SK-N-MC (cell line): ENCODE measurements around the gene MYEOV.

Source experiments
- DNase-seq: peaks from one replicate; pipeline ENCODE4 v3.0.0-alpha.2; 2011; ENCODE audit warnings: low read depth, low spot score
- H3K27ac ChIP-seq: fragments of 200-600 bp; sonication (generic); 2 replicates; pipeline ENCODE4 v1.5.1; 2016; ENCODE audit warnings: mixed run types
- H3K36me3 ChIP-seq: fragments of 200-600 bp; sonication (generic); 2 replicates; pipeline ENCODE4 v1.6.1; 2017; ENCODE audit warnings: antibody characterized with exemption, low read length, mixed read lengths; ENCODE audit not compliant: insufficient read depth
- H3K4me3 ChIP-seq: fragments of 200-600 bp; sonication (generic); 2 replicates; pipeline ENCODE4 v1.5.1; 2016
- H3K9ac ChIP-seq: fragments of 200-600 bp; sonication (generic); 2 replicates; pipeline ENCODE4 v1.8.0; 2017; ENCODE audit warnings: mixed run types, mixed read lengths; ENCODE audit not compliant: insufficient read length
- H3K9me3 ChIP-seq: fragments of 200-600 bp; sonication (generic); 2 replicates; pipeline ENCODE4 v1.6.1; 2017; ENCODE audit warnings: low read depth, mild to moderate bottlenecking, antibody characterized with exemption, low read length, moderate library complexity, mixed read lengths
- EZH2 ChIP-seq: fragments of 200-600 bp; sonication (generic); IDR thresholded peaks from one replicate; pipeline ENCODE4 v1.6.1; 2017; ENCODE audit warnings: antibody characterized with exemption
- FOXP2 ChIP-seq: optimal IDR thresholded peaks from 2 replicates; pipeline ENCODE3; 2011; ENCODE audit warnings: mild to moderate bottlenecking, moderate library complexity; ENCODE audit not compliant: insufficient read depth; ENCODE audit errors: extremely low read length, control extremely low read depth
- POLR2AphosphoS5 ChIP-seq: IDR thresholded peaks from 2 replicates; pipeline ENCODE4 v1.6.1; 2012; ENCODE audit warnings: mild to moderate bottlenecking, low read depth, low read length, borderline replicate concordance

The MYEOV gene

GRCh38 chr11:69251639-69252489 is 42.1 kb upstream of the MYEOV start:
- DNase-seq = no peak
- Histone ChIP-seq H3K36me3 (no peaks in the 10 kb centered on the region), H3K9me3 (no peaks in the 10 kb centered on the region), H3K27ac (no peak overlapping the region), H3K4me3 (no peak overlapping the region), H3K9ac (no peak overlapping the region)
- TF ChIP-seq FOXP2 (no peak), POLR2AphosphoS5 (no peak), EZH2 (no peak)

GRCh38 chr11:69252490-69252837 is 41.5 kb upstream of the MYEOV start:
- H3K4me3 ChIP-seq = no peak overlapping the region
- H3K9me3 ChIP-seq = no peaks in the 10 kb centered on the region
- H3K36me3 ChIP-seq = no peaks in the 10 kb centered on the region
- no peak overlapping the region for H3K27ac ChIP-seq
- TF ChIP-seq EZH2 (no peak), POLR2AphosphoS5 (no peak), FOXP2 (no peak)
- no peak overlapping the region for H3K9ac ChIP-seq
- no peak for DNase-seq

GRCh38 chr11:69253028-69253427 is 40.9 kb upstream of the MYEOV start:
- H3K9ac ChIP-seq = no peak overlapping the region
- DNase-seq = no peak
- TF ChIP-seq POLR2AphosphoS5 = no peak
- TF ChIP-seq EZH2 = no peak

GRCh38 chr11:69257134-69257533 is 36.8 kb upstream of the MYEOV start:
- no peak for DNase-seq
- H3K27ac ChIP-seq = no peak overlapping the region
- no peaks in the 10 kb centered on the region for H3K36me3 ChIP-seq

More at GRCh38 chr11:69253028-69253427, 40.9 kb upstream of the MYEOV start:
- Histone ChIP-seq H3K9me3 (no peaks in the 10 kb centered on the region), H3K36me3 (no peaks in the 10 kb centered on the region), H3K4me3 (no peak overlapping the region), H3K27ac (no peak overlapping the region)

GRCh38 chr11:69257838-69258658 is 35.9 kb upstream of the MYEOV start:
- no peaks in the 10 kb centered on the region for H3K36me3 ChIP-seq
- no peak for DNase-seq
- H3K9ac ChIP-seq = no peak overlapping the region
- H3K27ac ChIP-seq = no peak overlapping the region
- H3K4me3 ChIP-seq = no peak overlapping the region
- H3K9me3 ChIP-seq = no peaks in the 10 kb centered on the region
- no peak for TF ChIP-seq POLR2AphosphoS5
- TF ChIP-seq FOXP2 = no peak
- TF ChIP-seq EZH2 = no peak

More at GRCh38 chr11:69257134-69257533, 36.8 kb upstream of the MYEOV start:
- Histone ChIP-seq H3K9me3 (no peaks in the 10 kb centered on the region), H3K9ac (no peak overlapping the region), H3K4me3 (no peak overlapping the region)
- no peak for TF ChIP-seq FOXP2
- TF ChIP-seq POLR2AphosphoS5 = no peak
- TF ChIP-seq EZH2 = no peak

- no peaks in the 10 kb centered on the region for H3K36me3 ChIP-seq
- TF ChIP-seq EZH2 = no peak
- no peak for TF ChIP-seq FOXP2
- TF ChIP-seq POLR2AphosphoS5 = no peak
- H3K9me3 ChIP-seq = no peaks in the 10 kb centered on the region
- H3K4me3 ChIP-seq = no peak overlapping the region
- DNase-seq = no peak
- H3K27ac ChIP-seq = no peak overlapping the region
- no peak overlapping the region for H3K9ac ChIP-seq
These were observed 34.9 kb upstream of the MYEOV start for GRCh38 chr11:69259096-69259495.

GRCh38 chr11:69260622-69261021 is 33.3 kb upstream of the MYEOV start:
- H3K27ac ChIP-seq = no peak overlapping the region
- no peak overlapping the region for H3K4me3 ChIP-seq
- no peaks in the 10 kb centered on the region for H3K36me3 ChIP-seq
- no peak for DNase-seq
- TF ChIP-seq FOXP2 (no peak), POLR2AphosphoS5 (no peak), EZH2 (no peak)
- H3K9me3 ChIP-seq = no peaks in the 10 kb centered on the region
- no peak overlapping the region for H3K9ac ChIP-seq

- H3K9ac ChIP-seq = no peak overlapping the region
- H3K9me3 ChIP-seq = no peaks in the 10 kb centered on the region
- no peak overlapping the region for H3K27ac ChIP-seq
- H3K4me3 ChIP-seq = no peak overlapping the region
- DNase-seq = no peak
- TF ChIP-seq EZH2 = no peak
- TF ChIP-seq POLR2AphosphoS5 = no peak
- no peak for TF ChIP-seq FOXP2
- no peaks in the 10 kb centered on the region for H3K36me3 ChIP-seq
These were observed 32.8 kb upstream of the MYEOV start for GRCh38 chr11:69261116-69261515.
